ENCODE results near the gene ANXA2R. TPM values are rescaled to one million over a fixed set of nuclear protein-coding genes. Genes with fewer than 3 reads are reported as not detected.

ANXA2R gene
- total RNA-seq, 2 experiments from 2014 or later, result 45.6 to 48.9 TPM

GRCh38 chr5:43008363-43009153 lies 31.6 kb downstream of the ANXA2R start:
- no peaks in the 10 kb centered on the region for H3K27me3 Mint-ChIP-seq
- Histone ChIP-seq H3K9me3 (ENCODE audit: control insufficient read depth in 1 of 2, insufficient read depth in 1 of 2, low read length in 2 of 2) (no peaks in the 10 kb centered on the region), H3K27ac (ENCODE audit: low read depth in 1 of 2, low read length in 2 of 2) (peak overlapping the region; percentile 91 to 95), H3K4me3 (ENCODE audit: low read length) (peak overlapping the region; percentile 82), H3K36me3 (ENCODE audit: insufficient read depth, low read length) (no peaks in the 10 kb centered on the region), H3K4me1 (ENCODE audit: insufficient read depth, low read length) (peaks cover 36% of the 10 kb centered on the region), H3K27me3 (ENCODE audit: control insufficient read depth in 1 of 2, insufficient read depth in 2 of 2, low read length in 2 of 2) (no peaks in the 10 kb centered on the region)
- H3K4me1 Mint-ChIP-seq (ENCODE audit: low read depth), result peaks cover 42% of the 10 kb centered on the region
- CTCF ChIA-PET, result interaction anchor here (0.7 to 3.5 kb wide), 14 partner anchors 9 to 476 kb away, joined by 3 to 46 read pairs (median 6); no protein-coding TSS in a partner anchor
- peak overlapping the region; percentile 95 for H3K27ac Mint-ChIP-seq
- peak; percentile 87 to 97 (median 92) for DNase-seq
- peak; percentile 63 for ATAC-seq (ENCODE audit: poor library complexity)
- peak overlapping the region; percentile 92 for H3K4me3 Mint-ChIP-seq
- peaks cover 25% of the 10 kb centered on the region for H3K36me3 Mint-ChIP-seq (ENCODE audit: low read depth)
- POLR2A ChIA-PET, result interaction anchor here (0.5 to 6.3 kb wide), 25 partner anchors 11 to 1105 kb away, joined by 3 to 1066 read pairs (median 8); partner anchors contain the start of genes ANXA2R, HMGCS1, TMEM267 and ZNF131
- intact Hi-C loops (cut with DNase I, micrococcal nuclease), result loop anchor here (1.0 to 5.0 kb wide), 8 partner anchors 9 to 114 kb away; partner anchors contain the start of genes ANXA2R (in 1 of the 2) and ZNF131 (in 1 of the 2)
- no peaks in the 10 kb centered on the region for H3K9me3 Mint-ChIP-seq
- no peak for TF ChIP-seq CTCF (IDR thresholded peaks at IDR 0.05)

GRCh38 chr5:43007911-43008362 lies 32.2 kb downstream of the ANXA2R start:
- intact Hi-C loops (cut with DNase I, micrococcal nuclease), result loop anchor here (1.0 to 5.0 kb wide), 8 partner anchors 13 to 114 kb away; partner anchors contain the start of genes ANXA2R (in 1 of the 2) and ZNF131 (in 1 of the 2)
- H3K27me3 Mint-ChIP-seq, result no peaks in the 10 kb centered on the region
- H3K4me3 ChIP-seq (ENCODE audit: low read length), result peak overlapping the region; percentile 82
- no peaks in the 10 kb centered on the region for H3K9me3 Mint-ChIP-seq
- H3K27ac Mint-ChIP-seq, result peak overlapping the region; percentile 95
- H3K27me3 ChIP-seq (ENCODE audit: control insufficient read depth in 1 of 2, insufficient read depth in 2 of 2, low read length in 2 of 2), result no peaks in the 10 kb centered on the region
- peaks cover 36% of the 10 kb centered on the region for H3K4me1 ChIP-seq (ENCODE audit: insufficient read depth, low read length)
- CTCF ChIA-PET, result interaction anchor here (0.8 to 3.5 kb wide), 13 partner anchors 9 to 99 kb away, joined by 3 to 46 read pairs (median 7); no protein-coding TSS in a partner anchor
- DNase-seq (peak; percentile 73 to 95 (median 82)), ATAC-seq (ENCODE audit: poor library complexity) (peak; percentile 68)
- POLR2A ChIA-PET, result interaction anchor here (0.6 to 6.3 kb wide), 24 partner anchors 11 to 1104 kb away, joined by 3 to 1066 read pairs (median 9); partner anchors contain the start of genes ANXA2R, HMGCS1, RIMOC1 and TMEM267
- no peaks in the 10 kb centered on the region for H3K36me3 ChIP-seq (ENCODE audit: insufficient read depth, low read length)
- peaks cover 42% of the 10 kb centered on the region for H3K4me1 Mint-ChIP-seq (ENCODE audit: low read depth)
- no peak for TF ChIP-seq CTCF (IDR thresholded peaks at IDR 0.05)
- H3K27ac ChIP-seq (ENCODE audit: low read depth in 1 of 2, low read length in 2 of 2), result peak overlapping the region; percentile 91 to 95
- H3K36me3 Mint-ChIP-seq (ENCODE audit: low read depth), result peaks cover 25% of the 10 kb centered on the region
- H3K4me3 Mint-ChIP-seq, result peak overlapping the region; percentile 92
- H3K9me3 ChIP-seq (ENCODE audit: control insufficient read depth in 1 of 2, insufficient read depth in 1 of 2, low read length in 2 of 2), result no peaks in the 10 kb centered on the region

- Mint-ChIP-seq H3K27ac (peak overlapping the region; percentile 95), H3K9me3 (no peaks in the 10 kb centered on the region), H3K4me1 (ENCODE audit: low read depth) (peaks cover 42% of the 10 kb centered on the region), H3K4me3 (peak overlapping the region; percentile 92), H3K36me3 (ENCODE audit: low read depth) (peaks cover 25% of the 10 kb centered on the region), H3K27me3 (no peaks in the 10 kb centered on the region)
- intact Hi-C loops (cut with DNase I, micrococcal nuclease), result loop anchor here (1.0 to 5.0 kb wide), 5 partner anchors 12 to 115 kb away; partner anchors contain the start of gene ZNF131 (in 1 of the 2)
- POLR2A ChIA-PET, result interaction anchor here (0.6 to 6.3 kb wide), 22 partner anchors 12 to 1103 kb away, joined by 3 to 1066 read pairs (median 10); partner anchors contain the start of genes ANXA2R, HMGCS1, RIMOC1 and TMEM267
- Histone ChIP-seq H3K36me3 (ENCODE audit: insufficient read depth, low read length) (no peaks in the 10 kb centered on the region), H3K4me3 (ENCODE audit: low read length) (peak overlapping the region; percentile 82), H3K27ac (ENCODE audit: low read depth in 1 of 2, low read length in 2 of 2) (peak overlapping the region; percentile 91 to 95), H3K27me3 (ENCODE audit: control insufficient read depth in 1 of 2, insufficient read depth in 2 of 2, low read length in 2 of 2) (no peaks in the 10 kb centered on the region), H3K4me1 (ENCODE audit: insufficient read depth, low read length) (peaks cover 36% of the 10 kb centered on the region), H3K9me3 (ENCODE audit: control insufficient read depth in 1 of 2, insufficient read depth in 1 of 2, low read length in 2 of 2) (no peaks in the 10 kb centered on the region)
- TF ChIP-seq CTCF (IDR thresholded peaks at IDR 0.05), result no peak
- DNase-seq (peak; percentile 49 to 92 (median 74)), ATAC-seq (ENCODE audit: poor library complexity) (peak; percentile 27)
- CTCF ChIA-PET, result interaction anchor here (0.8 to 3.5 kb wide), 11 partner anchors 9 to 99 kb away, joined by 3 to 46 read pairs (median 10); no protein-coding TSS in a partner anchor
These were observed 32.7 kb downstream of the ANXA2R start for GRCh38 chr5:43007246-43007910.

Data from CD4-positive, alpha-beta T cell (primary cell).